ENCODE results near the gene PPP2R2D. TPM values are rescaled to one million over a fixed set of nuclear protein-coding genes. Genes with fewer than 3 reads are reported as not detected.
A peak's percentile ranks its signal among the peaks of the same experiment; 100 is the strongest.
"Not testable (repeated sequence)": the region's sequence is repeated elsewhere in the genome, so short reads cannot be mapped to it uniquely, and the experiment has no call there.

Gene PPP2R2D
- total RNA-seq, 1 donor from 2014 or later, result 54.6 TPM

DNA sequence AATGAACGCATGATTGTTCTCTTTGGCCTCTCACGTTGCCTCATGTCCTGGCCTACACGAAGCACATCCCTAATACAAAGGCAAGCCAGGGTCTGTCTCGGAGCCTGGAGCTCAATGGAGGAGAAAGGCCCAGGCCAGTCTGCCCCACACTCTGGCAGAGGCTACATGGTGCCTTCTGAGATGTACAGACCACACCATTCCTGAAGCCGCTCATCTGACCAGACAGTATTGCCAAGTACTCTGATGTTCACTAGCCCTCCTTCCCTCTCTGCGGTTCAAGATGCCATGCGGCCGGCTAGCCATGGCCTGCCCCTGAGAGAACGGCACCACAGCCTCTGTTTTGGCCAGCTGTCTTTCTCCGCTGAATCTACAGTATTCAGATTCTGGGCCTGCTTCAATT lies 75.0 kb downstream of the PPP2R2D start:
- DNase-seq (ENCODE audit: low read depth), result no peak

DNA sequence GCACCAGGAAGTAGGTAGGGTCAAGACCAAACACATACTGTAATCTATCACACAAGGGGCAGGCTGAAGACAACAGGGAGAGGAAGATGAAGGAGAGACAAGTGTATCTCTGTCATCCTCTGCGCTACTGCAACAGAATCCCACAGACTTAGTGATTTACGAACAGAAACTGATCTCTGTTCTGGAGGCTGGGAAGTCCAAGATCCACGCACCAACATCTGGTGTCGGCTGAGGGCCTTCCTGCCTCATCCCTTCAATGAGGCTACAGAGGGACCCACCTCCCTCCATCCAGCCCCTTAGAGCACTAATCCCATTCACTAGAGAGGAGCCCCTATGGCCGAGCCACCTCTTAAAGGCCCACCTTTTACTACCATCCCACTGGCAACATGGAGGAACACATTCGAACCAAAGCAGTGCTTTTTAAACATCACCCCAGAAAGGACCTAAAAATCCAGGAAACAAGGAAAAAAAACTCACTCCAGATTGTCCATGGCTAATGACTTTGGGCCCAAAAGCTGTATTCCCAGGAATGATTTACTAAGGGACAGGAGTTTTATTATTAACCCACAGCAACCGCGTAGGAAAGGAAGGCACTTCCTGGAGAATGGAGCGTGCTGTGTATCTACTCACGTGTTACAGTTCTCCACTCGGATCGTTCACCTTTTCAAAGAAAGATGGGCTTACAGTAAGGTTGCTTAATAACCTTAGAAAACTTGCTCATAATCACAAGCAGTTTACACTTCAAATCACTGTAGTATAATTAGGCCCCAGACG lies 76.7 kb downstream of the PPP2R2D start:
- DNase-seq (ENCODE audit: low read depth), result peak; percentile 80

DNA sequence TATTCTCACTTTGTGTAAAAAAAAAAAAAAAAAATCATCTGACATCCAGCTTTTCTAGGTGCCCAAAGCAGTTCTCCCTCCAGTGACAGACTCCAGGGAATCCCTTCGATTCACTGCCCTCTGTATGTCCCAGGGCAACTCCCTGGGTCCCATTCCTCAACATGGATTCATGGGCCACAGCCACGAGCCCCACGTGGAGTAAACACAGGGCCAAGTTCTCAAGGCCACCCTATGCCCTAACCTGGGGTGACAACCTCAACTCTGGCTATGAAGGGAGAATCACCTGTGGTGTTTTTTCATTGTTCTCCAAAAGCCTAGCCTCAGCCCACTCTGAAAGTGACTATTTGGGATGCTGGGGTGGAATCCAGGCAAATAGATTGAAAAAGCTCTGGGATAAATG lies 77.6 kb downstream of the PPP2R2D start:
- no peak for DNase-seq (ENCODE audit: low read depth)

DNA sequence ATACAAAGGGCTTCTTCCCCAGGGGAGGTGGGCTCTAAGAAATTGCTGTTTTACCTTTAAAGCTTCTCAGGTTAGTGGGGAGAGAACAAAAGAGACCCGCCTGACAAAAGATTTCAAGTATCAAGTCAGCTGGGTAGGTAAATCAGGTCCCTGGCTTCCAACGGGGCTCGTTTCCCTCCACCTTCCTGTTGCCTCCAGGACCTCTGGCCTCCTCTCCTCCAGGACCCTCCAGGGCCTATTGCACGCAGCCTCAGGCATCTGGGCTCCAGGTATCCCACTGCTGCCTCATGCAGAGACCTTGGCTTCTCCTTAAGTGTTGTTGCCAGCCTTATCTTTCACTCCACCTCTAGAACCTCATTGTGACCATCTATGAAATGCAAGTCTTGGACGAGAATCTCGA lies 78.0 kb downstream of the PPP2R2D start:
- no peak for DNase-seq (ENCODE audit: low read depth)

DNA sequence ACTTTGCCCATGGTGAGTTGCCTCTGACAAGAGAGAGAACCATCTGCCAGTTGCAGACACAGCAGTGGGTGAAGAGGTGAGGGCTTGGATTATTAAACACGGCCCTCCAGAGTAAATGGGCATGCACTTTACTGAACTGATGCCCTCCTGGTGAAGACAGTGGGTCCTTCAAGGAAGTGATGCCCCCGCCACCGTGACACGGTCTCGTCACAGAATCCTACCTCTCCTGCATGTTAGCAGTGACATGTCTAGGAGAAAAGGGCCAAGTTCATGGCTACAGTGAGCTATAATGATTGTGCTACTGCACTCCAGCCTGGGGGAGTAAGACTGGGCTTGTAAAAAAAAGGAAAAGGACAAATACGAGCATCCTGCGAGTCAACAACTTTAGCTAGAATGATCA lies 78.5 kb downstream of the PPP2R2D start:
- no peak for DNase-seq (ENCODE audit: low read depth)

DNA sequence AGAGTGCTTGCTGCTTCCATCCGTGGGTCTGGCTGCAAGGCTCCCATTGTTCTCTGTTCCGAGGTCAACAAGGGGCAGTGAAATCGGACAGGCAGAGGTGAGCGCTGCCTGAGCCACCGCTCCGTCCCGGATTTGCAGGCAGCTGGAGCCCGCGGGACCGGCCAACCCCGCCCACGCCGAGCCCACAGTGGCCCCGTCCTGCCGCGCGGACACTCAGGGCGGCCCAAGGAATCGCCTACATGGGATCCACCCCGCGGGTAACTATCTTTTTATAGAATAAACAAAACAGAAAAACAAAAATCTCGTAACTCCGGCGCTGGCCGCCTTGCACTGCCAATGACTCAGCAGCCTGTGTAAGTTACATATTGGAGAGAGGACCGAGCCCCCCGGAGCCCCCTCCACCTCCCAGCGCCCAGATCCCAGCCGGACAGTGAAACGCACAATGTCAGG lies 79.0 kb downstream of the PPP2R2D start:
- DNase-seq (ENCODE audit: low read depth), result no peak

DNA sequence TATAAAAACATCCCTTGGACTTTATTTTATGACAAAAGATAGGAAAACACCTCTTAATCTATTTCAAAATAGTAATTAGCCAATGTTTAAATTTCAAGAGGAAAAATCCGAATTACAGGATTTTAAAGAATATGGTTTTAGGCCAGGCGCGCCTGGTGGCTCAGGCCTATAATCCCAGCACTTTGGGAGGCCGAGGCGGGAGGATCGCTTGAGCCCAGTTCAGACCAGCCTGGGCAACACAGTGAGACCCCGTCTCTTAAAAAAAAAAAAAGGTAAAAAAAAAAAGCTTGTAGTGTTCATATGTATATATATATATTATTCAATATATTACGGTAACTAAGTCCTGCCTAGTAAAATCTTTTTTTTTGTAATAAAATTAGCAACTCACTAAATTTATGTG lies 79.5 kb downstream of the PPP2R2D start:
- DNase-seq (ENCODE audit: low read depth), result no peak

DNA sequence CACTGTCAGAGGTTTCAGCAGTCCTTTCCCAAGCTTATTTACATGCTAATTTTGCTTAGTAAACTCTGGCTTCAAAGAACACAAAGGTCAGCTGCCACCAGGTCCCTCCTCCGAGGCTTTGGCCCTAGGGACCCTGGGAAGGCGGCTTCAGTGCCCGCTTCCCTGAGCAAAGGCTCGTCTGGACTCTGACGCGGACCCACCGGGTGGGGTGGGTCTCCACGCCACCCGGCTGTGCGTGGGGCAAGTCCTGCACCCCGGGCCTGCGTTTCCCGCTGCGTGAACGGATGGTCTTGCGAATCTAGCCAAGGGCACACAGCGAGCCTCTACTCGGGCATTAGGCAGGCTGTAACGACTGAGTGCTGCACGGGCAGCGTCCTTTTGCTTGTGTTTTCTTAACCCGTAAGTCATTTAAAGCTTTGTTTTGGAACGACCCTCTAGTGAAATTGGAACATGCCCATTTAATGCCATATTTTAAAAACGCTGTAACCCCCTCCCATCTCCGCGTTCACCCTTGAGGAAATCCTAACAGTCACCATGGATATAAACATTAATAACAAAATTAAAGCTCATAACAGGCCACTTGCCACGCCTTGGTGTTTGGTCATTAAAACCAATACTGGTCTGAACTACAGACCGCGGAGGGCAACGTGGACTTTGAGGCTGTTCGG lies 80.1 kb downstream of the PPP2R2D start:
- DNase-seq (ENCODE audit: low read depth), result no peak

DNA sequence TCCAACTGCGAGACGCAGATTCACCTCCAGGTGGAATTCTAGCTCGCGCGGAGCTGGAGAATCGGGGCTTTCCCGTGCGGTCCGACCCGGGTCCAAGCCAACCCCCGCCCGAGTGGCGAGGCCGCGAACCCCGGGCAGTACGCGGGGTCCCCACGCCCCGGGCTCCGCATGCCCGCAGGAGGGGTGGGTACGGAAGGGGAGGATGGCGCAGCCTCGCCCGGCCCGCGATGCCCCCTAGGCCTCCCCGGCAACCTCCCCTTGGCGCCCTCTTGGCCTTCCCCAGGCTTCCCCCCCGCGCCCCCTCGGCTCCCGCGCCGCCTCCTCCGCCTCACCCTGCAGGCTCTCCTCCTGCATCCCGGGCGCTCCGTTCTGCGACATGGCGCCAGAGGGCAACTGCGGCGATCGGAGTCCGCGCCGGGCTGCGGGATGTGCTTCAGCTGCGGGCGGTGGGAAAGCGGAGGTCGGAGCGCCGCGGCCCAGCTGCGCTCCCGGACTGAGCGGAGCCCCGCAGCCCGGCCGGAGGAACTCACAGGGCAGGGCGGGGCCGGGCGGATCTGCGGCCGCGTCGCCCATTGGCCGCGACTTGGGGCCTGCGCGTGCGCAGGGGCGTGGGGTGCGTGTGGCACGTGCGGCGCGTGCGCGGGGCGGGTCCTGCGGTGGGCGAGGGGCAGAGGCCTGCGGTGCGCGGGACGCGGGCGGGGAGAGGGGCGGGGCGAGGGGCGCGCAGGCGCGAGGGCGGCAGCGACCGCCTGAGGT lies 80.8 kb downstream of the PPP2R2D start, which contains the start of gene BNIP3:
Gene BNIP3, minus strand, starts transcription at position 495 of the 756 bp plus-strand sequence. Its CDS starts 117 bp downstream, at position 378.
- DNase-seq (ENCODE audit: low read depth), result peak; percentile 66

DNA sequence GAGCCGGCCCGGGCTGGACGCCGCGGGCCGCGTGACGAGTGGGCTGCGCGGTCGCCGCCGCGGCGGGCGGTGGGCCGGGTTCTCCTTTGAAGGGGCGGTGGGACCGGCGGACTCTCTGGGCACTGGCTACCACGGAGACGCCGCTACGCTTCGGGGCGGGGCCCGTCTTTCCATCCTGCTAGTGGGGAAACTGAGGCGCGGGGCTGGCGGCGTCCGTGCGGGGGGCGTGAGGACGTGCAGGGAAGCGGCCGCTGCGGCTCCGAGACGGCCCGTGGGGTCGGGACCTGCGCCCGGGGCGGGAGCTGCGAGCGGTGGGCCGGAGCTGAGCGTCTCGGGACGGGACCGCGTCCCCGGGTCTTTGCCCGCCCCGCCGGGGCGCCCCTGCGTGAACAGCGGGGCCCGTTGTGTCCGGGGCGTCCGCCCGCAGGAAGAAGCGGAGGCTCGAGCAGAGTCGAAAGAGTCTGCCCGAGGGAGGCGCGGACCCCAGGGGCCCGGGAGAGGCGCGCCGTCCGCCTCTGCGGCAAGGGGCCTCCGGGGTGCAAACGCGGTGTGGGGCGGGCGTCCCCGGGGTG lies 81.5 kb downstream of the PPP2R2D start:
- no peak for DNase-seq (ENCODE audit: low read depth)

DNA sequence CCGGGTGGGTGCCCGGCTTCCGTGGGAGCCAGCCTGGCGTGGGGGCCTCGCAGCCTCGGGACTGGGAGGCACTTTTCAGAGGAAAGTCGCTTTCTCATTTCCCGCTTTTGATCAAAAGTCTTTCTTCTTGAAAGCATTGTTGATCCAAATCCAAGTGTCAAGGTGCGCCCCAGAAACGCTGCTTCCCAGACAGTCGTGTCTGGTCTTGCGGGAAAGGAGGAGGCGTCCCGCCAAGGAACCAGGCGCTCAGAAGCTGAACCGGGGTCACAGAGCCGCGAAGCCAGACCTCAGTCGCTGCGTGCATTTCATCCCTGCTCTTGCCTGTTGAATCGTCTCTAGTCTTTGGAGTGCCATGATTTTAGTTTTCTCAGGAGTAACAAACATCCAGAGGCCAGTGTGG lies 82.0 kb downstream of the PPP2R2D start:
- no peak for DNase-seq (ENCODE audit: low read depth)

DNA sequence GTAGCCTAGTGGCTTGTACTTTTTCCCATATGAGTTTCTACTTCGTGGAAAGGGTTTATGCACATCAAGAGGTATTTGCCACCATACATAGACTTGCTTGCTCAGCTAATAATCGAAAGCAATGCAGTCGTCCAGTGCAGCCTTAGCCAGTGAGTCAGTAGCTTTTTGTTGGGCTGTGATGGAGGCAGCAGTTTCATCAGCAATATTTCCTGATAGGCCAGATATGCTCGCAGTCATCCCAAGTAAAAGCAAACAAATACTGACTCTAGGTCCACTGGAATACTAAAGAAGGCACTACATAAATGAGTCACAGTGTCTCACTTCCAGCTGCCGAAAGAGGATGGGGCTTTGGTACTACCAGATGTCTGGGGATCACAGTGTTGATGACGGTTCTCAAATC lies 83.0 kb downstream of the PPP2R2D start:
- no peak for DNase-seq (ENCODE audit: low read depth)

DNA sequence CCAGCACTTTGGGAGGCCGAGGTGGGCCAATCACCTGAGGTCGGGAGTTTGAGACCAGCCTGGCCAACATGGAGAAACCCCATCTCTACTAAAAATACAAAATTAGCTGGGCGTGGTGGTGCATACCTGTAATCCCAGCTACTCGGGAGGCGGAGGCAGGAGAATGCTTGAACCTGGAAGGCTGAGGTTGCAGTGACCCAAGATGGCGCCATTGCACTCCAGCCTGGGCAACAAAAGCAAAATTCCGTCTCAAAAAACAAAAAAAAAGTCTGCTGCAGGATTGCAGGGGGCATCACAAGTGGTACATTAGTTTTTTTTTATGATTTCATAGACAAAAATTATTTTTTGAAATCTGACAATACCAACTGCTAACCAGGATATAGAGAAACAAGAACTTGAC lies 86.0 kb downstream of the PPP2R2D start:
- DNase-seq (ENCODE audit: low read depth), result not testable (repeated sequence)

DNA sequence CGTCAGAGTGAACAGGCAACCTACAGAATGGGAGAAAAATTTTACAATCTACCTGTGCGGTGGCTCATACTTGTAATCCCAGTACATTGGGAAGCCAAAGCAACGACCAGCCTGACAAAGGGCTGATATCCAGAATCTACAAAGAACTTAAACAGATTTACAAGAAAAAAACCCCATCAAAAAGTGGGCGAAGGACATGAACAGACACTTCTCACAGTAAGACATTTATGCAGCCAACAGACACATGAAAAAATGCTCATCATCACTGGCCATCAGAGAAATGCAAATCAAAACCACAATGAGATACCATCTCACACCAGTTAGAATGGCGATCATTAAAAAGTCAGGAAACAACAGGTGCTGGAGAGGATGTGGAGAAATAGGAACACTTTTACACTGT lies 86.5 kb downstream of the PPP2R2D start:
- not testable (repeated sequence) for DNase-seq (ENCODE audit: low read depth)

DNA sequence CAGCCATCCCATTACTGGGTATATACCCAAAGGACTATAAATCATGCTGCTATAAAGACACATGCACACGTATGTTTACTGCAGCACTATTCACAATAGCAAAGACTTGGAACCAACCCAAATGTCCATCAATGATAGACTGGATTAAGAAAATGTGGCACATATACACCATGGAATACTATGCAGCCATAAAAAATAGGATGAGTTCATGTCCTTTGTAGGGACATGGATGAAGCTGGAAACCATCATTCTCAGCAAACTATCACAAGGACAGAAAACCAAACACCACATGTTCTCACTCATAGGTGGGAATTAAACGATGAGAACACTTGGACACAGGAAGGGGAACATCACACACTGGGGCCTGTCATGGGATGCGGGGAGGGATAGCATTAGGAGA lies 87.0 kb downstream of the PPP2R2D start:
- DNase-seq (ENCODE audit: low read depth), result not testable (repeated sequence)

DNA sequence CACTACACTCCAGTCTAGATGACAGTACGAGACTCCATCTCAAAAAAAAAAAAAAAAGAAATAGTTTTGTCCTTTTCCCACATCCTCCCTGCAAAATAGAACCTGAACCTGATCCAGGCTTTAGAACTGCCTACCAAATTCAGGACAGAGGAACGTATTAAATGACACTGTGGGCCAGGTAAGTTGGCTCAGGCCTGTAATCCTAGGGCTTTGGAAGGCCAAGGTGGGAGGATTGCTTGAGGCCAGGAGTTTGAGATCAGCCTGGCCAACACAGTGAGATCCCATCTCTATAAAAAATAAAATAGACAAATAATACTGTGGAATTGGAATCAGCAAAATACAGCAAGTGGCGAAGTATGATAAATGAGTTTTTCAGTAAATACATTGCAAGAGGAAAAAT lies 90.9 kb downstream of the PPP2R2D start:
- DNase-seq (ENCODE audit: low read depth), result no peak

DNA sequence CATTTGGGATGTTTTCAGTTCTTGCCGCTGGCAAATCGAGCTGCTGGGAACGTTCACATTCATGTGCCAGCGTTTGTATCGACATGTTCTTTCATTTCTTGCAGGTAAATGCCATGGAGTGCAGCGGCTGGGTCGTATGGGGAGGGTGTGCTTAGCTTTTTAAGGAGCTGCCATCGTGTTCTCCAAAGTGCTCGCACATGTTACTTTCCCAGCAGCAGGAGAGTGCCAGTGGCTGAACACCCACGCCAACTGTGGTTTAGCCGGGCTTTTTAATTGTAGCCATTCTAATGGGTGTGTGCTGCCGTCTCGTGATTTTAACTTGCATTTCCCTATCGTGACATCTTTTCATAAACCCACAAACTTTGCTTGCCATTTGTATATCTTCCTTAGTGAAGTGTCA lies 92.5 kb downstream of the PPP2R2D start:
- no peak for DNase-seq (ENCODE audit: low read depth)

DNA sequence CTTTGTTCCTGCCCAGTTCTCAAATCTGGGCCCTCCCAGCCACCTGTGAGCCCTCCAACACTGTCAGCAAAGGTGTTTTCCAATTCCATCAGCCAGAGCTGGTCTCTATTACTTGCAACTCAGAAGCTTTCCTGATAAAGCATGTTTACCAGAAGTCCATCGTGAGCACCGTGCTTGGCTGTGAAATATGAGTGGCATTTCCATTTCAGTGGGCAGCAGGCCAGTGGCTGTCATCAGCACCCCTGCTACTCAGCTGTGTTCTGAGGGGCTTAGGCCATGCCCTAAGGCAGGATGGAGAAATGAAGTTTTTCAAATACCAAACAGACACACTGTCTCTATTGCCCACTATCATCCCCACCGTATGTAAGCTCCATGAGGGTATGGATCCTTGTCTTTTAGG lies 93.6 kb downstream of the PPP2R2D start:
- no peak for DNase-seq (ENCODE audit: low read depth)

DNA sequence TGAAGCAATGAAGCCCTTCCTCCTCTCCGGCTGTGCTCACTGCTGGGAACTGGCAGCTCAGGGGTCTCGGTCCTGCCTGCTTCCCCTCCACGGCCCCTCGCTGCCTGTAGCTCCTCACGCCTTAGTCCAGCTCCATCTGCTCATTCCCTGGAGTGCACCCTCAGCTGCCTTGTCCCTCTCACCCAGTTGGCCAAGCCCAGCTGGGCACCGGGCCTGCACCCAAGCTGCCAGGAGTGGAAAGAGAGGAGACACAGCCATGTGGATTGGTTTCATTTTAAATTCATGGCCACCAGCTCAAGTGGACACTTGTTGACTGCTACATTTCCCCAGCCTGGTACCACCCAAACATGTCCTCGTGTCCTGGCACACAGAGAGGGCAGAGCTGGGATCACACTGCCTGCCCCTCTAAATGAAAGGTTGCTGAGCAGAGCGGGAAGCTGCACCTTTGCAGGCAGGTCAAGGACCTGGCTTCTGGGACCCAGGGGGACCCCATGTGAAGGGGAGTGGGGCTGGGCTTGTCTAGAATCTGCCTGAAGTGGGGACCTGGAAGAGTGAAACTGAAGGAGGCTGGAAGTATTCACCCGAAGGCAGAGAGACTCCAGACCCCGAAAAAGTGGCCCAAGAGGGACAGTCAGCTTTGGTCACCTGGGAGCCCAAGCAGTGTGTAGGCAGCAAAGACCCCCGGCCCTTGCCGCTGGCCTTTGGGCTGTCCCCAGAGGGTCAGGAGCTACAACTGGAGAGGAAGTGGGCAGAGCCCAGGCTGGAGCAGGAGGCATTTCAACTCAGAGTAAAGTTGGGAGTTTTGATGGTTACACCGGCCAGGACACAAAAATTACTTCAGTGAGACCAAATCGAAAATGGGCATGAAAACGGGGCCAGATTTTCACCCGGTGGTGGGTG lies 95.9 kb downstream of the PPP2R2D start:
- DNase-seq (ENCODE audit: low read depth), result no peak

DNA sequence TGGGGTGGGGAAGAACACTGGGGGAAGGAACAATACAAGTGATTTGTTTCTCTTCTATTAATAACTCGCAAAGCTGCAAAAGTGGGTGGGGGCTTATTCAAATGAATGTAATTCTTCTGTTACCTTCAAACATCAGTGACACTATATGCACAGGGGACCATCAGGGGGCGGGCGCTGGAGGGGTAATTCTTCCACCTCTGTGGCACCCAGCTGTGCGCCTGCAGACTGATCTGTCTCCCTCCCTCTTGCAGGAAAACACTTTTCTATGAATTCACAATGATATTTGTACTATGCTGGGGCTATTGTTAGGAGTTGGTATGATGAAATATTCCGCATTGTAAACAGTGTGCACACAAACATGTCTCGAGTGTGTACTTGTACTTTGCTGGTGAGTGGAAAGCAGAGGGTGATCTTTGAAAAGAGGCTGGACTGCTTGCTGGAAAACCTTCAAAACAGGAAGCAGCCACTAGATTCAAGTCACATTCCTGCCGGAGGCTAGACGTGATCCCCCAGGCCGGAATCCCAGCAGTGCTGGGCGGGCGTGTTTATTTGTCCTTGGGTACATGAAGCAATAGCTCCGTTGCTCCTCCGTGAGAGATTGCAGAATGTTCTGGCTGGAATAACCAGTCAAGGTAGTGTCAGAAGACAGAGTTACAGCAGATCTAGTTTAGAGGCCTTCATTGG lies 96.7 kb downstream of the PPP2R2D start:
- peak; percentile 76 for DNase-seq (ENCODE audit: low read depth)

Data from renal cortical epithelial cell (primary cell).